Endothelial cell of umbilical vein (primary cell): Measurements from ENCODE around the gene HHIP. TPM values are rescaled to one million over a fixed set of nuclear protein-coding genes. Genes with fewer than 3 reads are reported as not detected.

Experiments used
- BruUV-seq: library from RNA; stranded (reverse); fragments of 400-500 nt; replicated peaks from 2 replicates; lab custom pipeline; 2021; lab: Mats Ljungman, UMichigan
- CTCF ChIA-PET: fragments of 300-600, 350-600 bp; sonication (Branson Sonifier 250); formaldehyde crosslinking; loops from one replicate; lab custom pipeline; 2021; ENCODE audit warnings: antibody characterized with exemption, inconsistent platforms; lab: Charles Lee
- POLR2A ChIA-PET: fragments of 300-600, 350-600 bp; sonication (Branson Sonifier 250); formaldehyde crosslinking; loops from one replicate; lab custom pipeline; 2021; ENCODE audit warnings: antibody characterized with exemption, inconsistent platforms; lab: Charles Lee
- DNase-seq: peaks from one replicate; pipeline ENCODE4 v3.0.0-alpha.2; 2011; ENCODE audit warnings: low read depth, low spot score
- FAIRE-seq: peaks from 2 replicates; lab custom pipeline; 2011; peaks lifted over from hg19 to GRCh38; lab: Jason Lieb, UNC
- H2AFZ ChIP-seq: 2 replicates; pipeline ENCODE4 v1.6.0; 2012; ENCODE audit warnings: low read depth, low read length, control low read depth, inconsistent platforms
- H3K27ac ChIP-seq: 2 replicates; pipeline ENCODE4 v1.5.1; 2011; ENCODE audit warnings: low read depth, mild to moderate bottlenecking, control low read depth, low read length, moderate library complexity; ENCODE audit not compliant: insufficient read depth
- H3K27me3 ChIP-seq, 2 experiments: 2 replicates each; pipeline versions ENCODE4 v1.6.0 to v1.6.1; 2011; ENCODE audit warnings: low read length in 2 of 2, mixed read lengths in 1 of 2; ENCODE audit not compliant: control insufficient read depth in 2 of 2, insufficient read depth in 2 of 2
- H3K36me3 ChIP-seq, 2 experiments: 2 replicates in 1 of 2; 3 replicates in 1 of 2; pipeline ENCODE4 v1.5.1; 2011; ENCODE audit warnings: low read length in 2 of 2, mild to moderate bottlenecking in 1 of 2, moderate library complexity in 1 of 2; ENCODE audit not compliant: control insufficient read depth in 2 of 2, insufficient read depth in 2 of 2; ENCODE audit errors: extremely low read depth in 1 of 2
- H3K4me1 ChIP-seq: 3 replicates; pipeline ENCODE4 v1.5.1; 2011; ENCODE audit warnings: mild to moderate bottlenecking, low read length; ENCODE audit not compliant: control insufficient read depth, insufficient read depth; ENCODE audit errors: extremely low read depth
- H3K4me2 ChIP-seq: 2 replicates; pipeline ENCODE4 v1.6.1; 2011; ENCODE audit warnings: low read length, control low read depth, mixed read lengths; ENCODE audit not compliant: insufficient read depth
- H3K4me3 ChIP-seq, 3 experiments: fragments of 200-600 bp in 1 of 3; sonication (generic), shearing (Covaris generic) in 1 of 3; replicated peaks in 1 of 3; 2 replicates each; pipeline ENCODE4 v1.5.1; 2011 to 2016; ENCODE audit warnings: control low read depth in 3 of 3, low read length in 3 of 3, mild to moderate bottlenecking in 2 of 3, inconsistent platforms in 1 of 3, low read depth in 1 of 3, moderate library complexity in 1 of 3; ENCODE audit not compliant: insufficient read depth in 1 of 3
- H3K79me2 ChIP-seq: 2 replicates; pipeline ENCODE4 v1.6.0; 2012; ENCODE audit warnings: low read length, inconsistent platforms; ENCODE audit not compliant: control insufficient read depth, insufficient read depth
- H3K9ac ChIP-seq: replicated peaks from 2 replicates; pipeline ENCODE3; 2011; ENCODE audit warnings: low read length, control low read depth; ENCODE audit not compliant: insufficient read depth; ENCODE audit errors: extremely low read depth
- H3K9me1 ChIP-seq: replicated peaks from 3 replicates; pipeline ENCODE4 v1.6.0; 2011; ENCODE audit warnings: mild to moderate bottlenecking, low read length; ENCODE audit not compliant: control insufficient read depth, insufficient read depth; ENCODE audit errors: extremely low read depth
- H3K9me3 ChIP-seq: replicated peaks from 2 replicates; pipeline ENCODE4 v1.5.1; 2012; ENCODE audit warnings: low read length, inconsistent platforms; ENCODE audit not compliant: control insufficient read depth, insufficient read depth
- H4K20me1 ChIP-seq: replicated peaks from 2 replicates; pipeline ENCODE3; 2011; ENCODE audit warnings: mild to moderate bottlenecking, low read length; ENCODE audit not compliant: control insufficient read depth, insufficient read depth; ENCODE audit errors: extremely low read depth
- EZH2 ChIP-seq: IDR thresholded peaks from 2 replicates; pipeline ENCODE4 v1.6.1; 2012; ENCODE audit warnings: borderline replicate concordance, low read depth, mild to moderate bottlenecking, moderate library complexity, low read length, inconsistent platforms; ENCODE audit not compliant: severe bottlenecking
- FOS ChIP-seq: IDR thresholded peaks from 2 replicates; pipeline ENCODE4 v1.6.1; 2011; ENCODE audit warnings: mild to moderate bottlenecking, low read length, moderate library complexity, borderline replicate concordance; ENCODE audit not compliant: insufficient read depth
- GATA2 ChIP-seq: IDR thresholded peaks from 2 replicates; pipeline ENCODE4 v1.7.0; 2011; ENCODE audit warnings: low read depth, mild to moderate bottlenecking, moderate library complexity, mixed read lengths, low read length; ENCODE audit not compliant: insufficient read length, insufficient read depth
- JUN ChIP-seq: IDR thresholded peaks from 2 replicates; pipeline ENCODE4 v1.6.1; 2011; ENCODE audit warnings: borderline replicate concordance, low read depth; ENCODE audit not compliant: insufficient read length, insufficient read depth
- MYC ChIP-seq: IDR thresholded peaks from one replicate; pipeline ENCODE4 v1.6.1; 2011; ENCODE audit warnings: mild to moderate bottlenecking, low read depth, low read length
- POLR2A ChIP-seq: IDR thresholded peaks from 2 replicates; pipeline ENCODE4 v1.6.1; 2012; ENCODE audit warnings: low read depth, mild to moderate bottlenecking, control low read depth, low read length
- POLR2AphosphoS5 ChIP-seq: IDR thresholded peaks from 2 replicates; pipeline ENCODE4 v1.6.1; 2012; ENCODE audit warnings: low read depth, mild to moderate bottlenecking, control low read depth, low read length, moderate library complexity; ENCODE audit not compliant: insufficient read depth
- dilution Hi-C: fragments of 300-500 bp; cut with MboI; formaldehyde crosslinking; loops from one replicate; pipeline ENCODE4 v1.15.0; 2019; ENCODE audit warnings: low sequenced_read_pairs; ENCODE audit not compliant: extremely low pct_ligation_motif_present
- intact Hi-C: fragments of 100-400 bp; cut with micrococcal nuclease; formaldehyde crosslinking; loops from one replicate; pipeline ENCODE4 v1.10.0; 2022
- polyA plus RNA-seq, 4 experiments: library from polyadenylated mRNA; depleted of rRNA in 3 of 4; stranded (reverse) in 3 of 4; unstranded in 1 of 4; fragments of >200 nt; gene quantifications; 2 replicates each; pipeline versions ENCODE4 v1.2.1 to v1.2.3, GENCODE V29; 2011 to 2012; ENCODE audit warnings: missing spikeins in 1 of 4
- total RNA-seq: library from RNA; stranded (reverse); gene quantifications from 2 replicates; pipeline ENCODE4 v1.2.3, GENCODE V29; 2021
- TF ChIP-seq, protein P1 (sequence below), 2 donors: IDR thresholded peaks; 1 replicate in 1 of 2; 2 replicates in 1 of 2; pipeline ENCODE4 v1.5.1; 2011; ENCODE audit warnings: low read length in 2 of 2, mild to moderate bottlenecking in 2 of 2, moderate library complexity in 2 of 2, control low read depth in 1 of 2, inconsistent platforms in 1 of 2, low read depth in 1 of 2; ENCODE audit not compliant: insufficient read depth in 1 of 2; ENCODE audit errors: extremely low read depth in 1 of 2
- TF ChIP-seq, protein P2 (sequence below): IDR thresholded peaks from 2 replicates; pipeline ENCODE4 v1.6.1; 2011; ENCODE audit not compliant: insufficient read depth, insufficient read length

The HHIP gene
- total and polyA plus RNA-seq, 2 donors (not counting 3 experiments of a cell fraction or from before 2014, with no cell fraction given): 239 to 971 TPM

DNA sequence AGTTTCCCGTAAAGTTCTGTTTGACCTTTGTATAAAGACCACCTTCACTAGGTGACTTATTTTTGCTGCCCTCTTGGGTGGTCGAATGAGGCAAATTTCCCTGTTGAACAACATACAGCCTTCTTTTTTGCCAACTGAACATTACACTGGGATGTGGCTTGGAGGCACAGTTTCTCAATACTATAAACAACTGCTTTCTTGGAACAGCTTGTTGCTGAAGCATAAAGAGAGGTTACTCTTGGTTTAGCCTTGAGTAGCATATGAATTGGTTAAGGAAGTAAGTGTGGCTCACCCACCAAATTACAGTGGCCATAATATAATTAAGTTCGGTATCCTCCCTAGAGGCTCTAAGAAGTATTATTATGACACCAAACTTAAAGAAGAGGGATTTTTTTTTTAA is 40.0 kb downstream of the HHIP start:
- ChIA-PET CTCF (no interaction called here), POLR2A (no interaction called here)
- no TSS peak for BruUV-seq
- dilution Hi-C loops: no loop called here
- H3K4me2 ChIP-seq: no peak overlapping the region
- no peaks in the 10 kb centered on the region for H3K27me3 ChIP-seq
- TF ChIP-seq MYC (no peak), EZH2 (no peak), GATA2 (no peak), FOS (no peak), POLR2A (no peak), JUN (no peak), POLR2AphosphoS5 (peak; percentile 39)
- TF ChIP-seq, protein P1, sequence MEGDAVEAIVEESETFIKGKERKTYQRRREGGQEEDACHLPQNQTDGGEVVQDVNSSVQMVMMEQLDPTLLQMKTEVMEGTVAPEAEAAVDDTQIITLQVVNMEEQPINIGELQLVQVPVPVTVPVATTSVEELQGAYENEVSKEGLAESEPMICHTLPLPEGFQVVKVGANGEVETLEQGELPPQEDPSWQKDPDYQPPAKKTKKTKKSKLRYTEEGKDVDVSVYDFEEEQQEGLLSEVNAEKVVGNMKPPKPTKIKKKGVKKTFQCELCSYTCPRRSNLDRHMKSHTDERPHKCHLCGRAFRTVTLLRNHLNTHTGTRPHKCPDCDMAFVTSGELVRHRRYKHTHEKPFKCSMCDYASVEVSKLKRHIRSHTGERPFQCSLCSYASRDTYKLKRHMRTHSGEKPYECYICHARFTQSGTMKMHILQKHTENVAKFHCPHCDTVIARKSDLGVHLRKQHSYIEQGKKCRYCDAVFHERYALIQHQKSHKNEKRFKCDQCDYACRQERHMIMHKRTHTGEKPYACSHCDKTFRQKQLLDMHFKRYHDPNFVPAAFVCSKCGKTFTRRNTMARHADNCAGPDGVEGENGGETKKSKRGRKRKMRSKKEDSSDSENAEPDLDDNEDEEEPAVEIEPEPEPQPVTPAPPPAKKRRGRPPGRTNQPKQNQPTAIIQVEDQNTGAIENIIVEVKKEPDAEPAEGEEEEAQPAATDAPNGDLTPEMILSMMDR (IDR thresholded peaks at IDR 0.05; ENCODE audit: extremely low read depth in 1 of 2, insufficient read depth in 1 of 2, low read depth in 1 of 2, low read length in 2 of 2): no peak
- TF ChIP-seq, protein P2, sequence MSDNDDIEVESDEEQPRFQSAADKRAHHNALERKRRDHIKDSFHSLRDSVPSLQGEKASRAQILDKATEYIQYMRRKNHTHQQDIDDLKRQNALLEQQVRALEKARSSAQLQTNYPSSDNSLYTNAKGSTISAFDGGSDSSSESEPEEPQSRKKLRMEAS: no peak
- no peak overlapping the region for H3K9ac ChIP-seq
- no peak overlapping the region for H3K4me3 ChIP-seq
- H4K20me1 ChIP-seq: peaks cover 7% of the 10 kb centered on the region
- H3K9me3 ChIP-seq: no peaks in the 10 kb centered on the region
- H3K27ac ChIP-seq: no peak overlapping the region
- H3K36me3 ChIP-seq: peaks cover 12 to 68% of the 10 kb centered on the region in 2 experiments
- intact Hi-C loops: no loop called here
- no peak for DNase-seq
- H2AFZ ChIP-seq: no peak overlapping the region
- FAIRE-seq: no peak
- peaks cover 87% of the 10 kb centered on the region for H3K79me2 ChIP-seq
- peaks cover 26% of the 10 kb centered on the region for H3K4me1 ChIP-seq
- H3K9me1 ChIP-seq: no peaks in the 10 kb centered on the region
